Tibial nerve (tissue), 4 donors: ENCODE data around the gene ARF1.

Source experiments
- CTCF ChIP-seq, 5 experiments: fragments of 200-600 bp in 3 of 5; fragments of 450-650 bp in 2 of 5; sonication (generic) in 3 of 5; IDR thresholded peaks; one replicate each; pipeline ENCODE4 v1.5.1; 2016 to 2019; ENCODE audit warnings: antibody characterized with exemption in 5 of 5, mild to moderate bottlenecking in 3 of 5, moderate library complexity in 2 of 5
- EP300 ChIP-seq, 2 donors: sonication (generic); formaldehyde crosslinking; IDR thresholded peaks; one replicate each; pipeline ENCODE4 v1.6.1; 2017; ENCODE audit warnings: antibody characterized with exemption in 2 of 2, mild to moderate bottlenecking in 1 of 2
- POLR2A ChIP-seq, 2 donors: fragments of 450-650 bp; IDR thresholded peaks; one replicate each; pipeline ENCODE4 v1.6.1; 2017; ENCODE audit warnings: antibody characterized with exemption in 2 of 2, mild to moderate bottlenecking in 2 of 2, moderate library complexity in 2 of 2

GRCh38 chr1:228120857-228121489 is 38.5 kb downstream of the ARF1 start:
- TF ChIP-seq POLR2A (IDR thresholded peaks at IDR 0.05): no peak
- TF ChIP-seq CTCF (IDR thresholded peaks at IDR 0.05): no peak
- no peak for TF ChIP-seq EP300 (IDR thresholded peaks at IDR 0.05)
